Vagina (tissue), 2 donors: ENCODE results near the gene GATAD2A. TPM values are rescaled to one million over a fixed set of nuclear protein-coding genes. Genes with fewer than 3 reads are reported as not detected.
A peak's percentile ranks its signal among the peaks of the same experiment; 100 is the strongest.

ENCODE experiments used
- DNase-seq, 2 donors: peaks; one replicate each; pipeline ENCODE4 v3.0.0-alpha.2; 2017; ENCODE audit errors: extremely low spot score in 2 of 2
- H3K27ac ChIP-seq: fragments of 200-600 bp; sonication (generic); one replicate; pipeline ENCODE4 v1.5.1; 2019
- H3K27me3 ChIP-seq: fragments of 200-600 bp; sonication (generic); one replicate; pipeline ENCODE4 v1.5.1; 2019
- H3K36me3 ChIP-seq, 2 donors: fragments of 200-600 bp; sonication (generic); one replicate each; pipeline ENCODE4 v1.5.1; 2017 to 2019
- H3K4me1 ChIP-seq: fragments of 200-600 bp; sonication (generic); one replicate; pipeline ENCODE4 v1.5.1; 2019
- H3K4me3 ChIP-seq, 2 donors: fragments of 200-600 bp; sonication (generic); 1 replicate in 1 of 2; 2 replicates in 1 of 2; pipeline ENCODE4 v1.5.1; 2016 to 2019
- H3K9me3 ChIP-seq: fragments of 200-600 bp; sonication (generic); one replicate; pipeline ENCODE4 v1.5.1; 2019
- POLR2A ChIP-seq, 2 donors: fragments of 450-650 bp; IDR thresholded peaks; one replicate each; pipeline ENCODE4 v1.6.1; 2017; ENCODE audit warnings: antibody characterized with exemption in 2 of 2, mild to moderate bottlenecking in 2 of 2, moderate library complexity in 2 of 2
- POLR2AphosphoS5 ChIP-seq, 2 donors: sonication (generic); formaldehyde crosslinking; IDR thresholded peaks; one replicate each; pipeline ENCODE4 v1.9.0; 2017; ENCODE audit warnings: antibody characterized with exemption in 2 of 2, mild to moderate bottlenecking in 2 of 2, low read depth in 1 of 2; ENCODE audit not compliant: insufficient read depth in 1 of 2
- intact Hi-C: fragments of 100-400 bp; cut with DNase I; formaldehyde crosslinking; loops from one replicate; pipeline ENCODE4 v1.15.1; 2023
- total RNA-seq: library from RNA; depleted of rRNA; stranded (reverse); fragments of >200 nt; gene quantifications from one replicate; pipeline ENCODE4 v1.2.3, GENCODE V29; 2016
- TF ChIP-seq, protein P1 (sequence below), 3 experiments: fragments of 450-650 bp in 2 of 3; fragments of 200-600 bp in 1 of 3; sonication (generic) in 1 of 3; IDR thresholded peaks; one replicate each; pipeline ENCODE4 v1.5.1; 2017 to 2019; ENCODE audit warnings: antibody characterized with exemption in 3 of 3, mild to moderate bottlenecking in 2 of 3, moderate library complexity in 2 of 3

The GATAD2A gene
- total RNA-seq, 1 donor from 2014 or later: 49.6 TPM

DNA sequence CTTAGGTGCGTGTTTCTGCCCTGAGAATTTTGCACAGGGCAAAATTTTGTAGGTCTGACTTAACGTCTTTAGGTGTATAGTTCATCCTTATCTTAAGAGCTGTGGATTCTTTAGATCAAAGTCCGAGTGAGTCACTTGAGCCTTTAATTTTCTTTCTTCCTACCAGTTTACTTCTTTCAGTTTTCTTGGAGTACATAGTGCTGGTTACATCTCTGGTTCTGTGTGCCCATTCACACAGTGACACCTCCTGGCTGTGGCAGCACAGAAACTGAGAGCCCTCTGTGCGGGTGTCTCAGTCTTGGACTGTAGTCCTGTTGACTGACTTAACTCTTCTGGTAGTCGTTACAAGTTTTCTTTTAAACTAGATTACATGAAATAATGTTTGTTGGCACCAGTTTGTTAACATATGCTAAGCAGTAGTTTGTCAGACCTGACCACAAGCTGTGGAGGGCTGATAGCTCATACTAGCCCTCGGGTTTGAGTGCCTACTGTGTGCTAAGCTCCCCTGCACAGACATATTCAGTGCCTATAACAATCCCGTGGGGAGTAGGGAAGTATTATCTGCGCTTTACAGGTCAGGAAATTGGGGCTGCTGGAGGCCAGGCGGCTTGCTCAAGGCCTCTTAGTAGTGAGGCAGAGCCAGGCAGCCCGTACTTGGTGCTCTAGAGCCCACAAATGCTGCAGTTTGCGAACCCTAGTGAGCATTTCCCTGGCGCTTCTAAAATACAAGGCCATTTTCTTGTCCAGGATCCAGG lies 1.6 kb downstream of the GATAD2A start:
- Histone ChIP-seq H3K27me3 (no peaks in the 10 kb centered on the region), H3K27ac (peak overlapping the region; percentile 83), H3K36me3 (no peaks in the 10 kb centered on the region), H3K9me3 (no peaks in the 10 kb centered on the region), H3K4me1 (peaks cover 72% of the 10 kb centered on the region), H3K4me3 (peak overlapping the region; percentile 87 to 94)
- DNase-seq: no peak
- intact Hi-C loops: loop anchor here (10.0 kb wide), 1 partner anchor 78 kb away; no protein-coding TSS in a partner anchor
- no peak for TF ChIP-seq POLR2AphosphoS5 (IDR thresholded peaks at IDR 0.05; ENCODE audit: insufficient read depth in 1 of 2, low read depth in 1 of 2)
- TF ChIP-seq POLR2A (IDR thresholded peaks at IDR 0.05): no peak
- TF ChIP-seq, protein P1, sequence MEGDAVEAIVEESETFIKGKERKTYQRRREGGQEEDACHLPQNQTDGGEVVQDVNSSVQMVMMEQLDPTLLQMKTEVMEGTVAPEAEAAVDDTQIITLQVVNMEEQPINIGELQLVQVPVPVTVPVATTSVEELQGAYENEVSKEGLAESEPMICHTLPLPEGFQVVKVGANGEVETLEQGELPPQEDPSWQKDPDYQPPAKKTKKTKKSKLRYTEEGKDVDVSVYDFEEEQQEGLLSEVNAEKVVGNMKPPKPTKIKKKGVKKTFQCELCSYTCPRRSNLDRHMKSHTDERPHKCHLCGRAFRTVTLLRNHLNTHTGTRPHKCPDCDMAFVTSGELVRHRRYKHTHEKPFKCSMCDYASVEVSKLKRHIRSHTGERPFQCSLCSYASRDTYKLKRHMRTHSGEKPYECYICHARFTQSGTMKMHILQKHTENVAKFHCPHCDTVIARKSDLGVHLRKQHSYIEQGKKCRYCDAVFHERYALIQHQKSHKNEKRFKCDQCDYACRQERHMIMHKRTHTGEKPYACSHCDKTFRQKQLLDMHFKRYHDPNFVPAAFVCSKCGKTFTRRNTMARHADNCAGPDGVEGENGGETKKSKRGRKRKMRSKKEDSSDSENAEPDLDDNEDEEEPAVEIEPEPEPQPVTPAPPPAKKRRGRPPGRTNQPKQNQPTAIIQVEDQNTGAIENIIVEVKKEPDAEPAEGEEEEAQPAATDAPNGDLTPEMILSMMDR (IDR thresholded peaks at IDR 0.05): no peak

DNA sequence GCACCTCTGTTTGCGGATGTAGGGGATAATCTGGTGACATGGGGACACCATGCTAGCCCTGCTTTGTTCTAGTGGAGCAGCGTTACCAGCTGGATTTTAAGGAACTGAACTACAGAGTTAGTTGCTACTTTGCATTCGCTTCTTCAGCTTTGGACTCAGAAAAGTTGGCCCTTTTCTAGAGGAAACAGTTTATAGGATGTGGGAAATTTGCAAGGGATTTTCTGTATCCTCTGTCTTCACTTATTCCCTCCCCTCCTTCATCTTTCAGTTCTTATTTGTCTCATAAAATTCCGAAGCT lies 2.1 kb downstream of the GATAD2A start:
- TF ChIP-seq, protein P1 (IDR thresholded peaks at IDR 0.05): no peak
- TF ChIP-seq POLR2AphosphoS5 (IDR thresholded peaks at IDR 0.05; ENCODE audit: insufficient read depth in 1 of 2, low read depth in 1 of 2) (no peak), POLR2A (IDR thresholded peaks at IDR 0.05) (no peak)
- peak overlapping the region in 1 of 2 donors; percentile 87 for H3K4me3 ChIP-seq
- DNase-seq: no peak
- H3K4me1 ChIP-seq: peaks cover 77% of the 10 kb centered on the region
- H3K27ac ChIP-seq: peak overlapping the region; percentile 83
- intact Hi-C loops: loop anchor here (10.0 kb wide), 1 partner anchor 77 kb away; no protein-coding TSS in a partner anchor
- H3K9me3 ChIP-seq: no peaks in the 10 kb centered on the region
- no peaks in the 10 kb centered on the region for H3K27me3 ChIP-seq
- no peaks in the 10 kb centered on the region for H3K36me3 ChIP-seq

DNA sequence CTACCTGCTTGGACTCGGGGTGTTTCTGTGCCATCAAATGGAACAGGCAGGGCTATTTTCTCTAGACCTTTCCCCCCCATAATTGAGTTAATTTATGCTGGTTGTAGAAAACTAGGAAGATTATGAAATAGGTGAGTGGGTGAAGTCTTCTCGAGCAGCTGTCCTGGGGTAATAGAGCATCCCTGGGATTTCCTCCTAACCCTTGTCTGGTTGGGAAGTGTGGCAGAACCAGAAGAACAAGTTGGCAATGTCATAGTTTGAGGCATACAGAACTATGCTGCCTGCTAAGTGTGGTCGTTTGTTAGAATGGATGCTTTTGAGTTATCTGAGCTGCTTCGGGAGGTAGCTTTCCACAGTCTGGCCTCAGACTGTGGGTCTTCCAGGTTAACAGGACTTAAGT lies 3.7 kb downstream of the GATAD2A start:
- H3K4me1 ChIP-seq: peaks cover 80% of the 10 kb centered on the region
- H3K27me3 ChIP-seq: no peaks in the 10 kb centered on the region
- TF ChIP-seq POLR2AphosphoS5 (IDR thresholded peaks at IDR 0.05; ENCODE audit: insufficient read depth in 1 of 2, low read depth in 1 of 2) (no peak), POLR2A (IDR thresholded peaks at IDR 0.05) (no peak)
- TF ChIP-seq, protein P1 (IDR thresholded peaks at IDR 0.05): no peak
- DNase-seq: no peak
- H3K4me3 ChIP-seq: no peak overlapping the region
- H3K36me3 ChIP-seq: no peaks in the 10 kb centered on the region
- no peak overlapping the region for H3K27ac ChIP-seq
- no peaks in the 10 kb centered on the region for H3K9me3 ChIP-seq
- intact Hi-C loops: loop anchor here (10.0 kb wide), 1 partner anchor 76 kb away; no protein-coding TSS in a partner anchor

DNA sequence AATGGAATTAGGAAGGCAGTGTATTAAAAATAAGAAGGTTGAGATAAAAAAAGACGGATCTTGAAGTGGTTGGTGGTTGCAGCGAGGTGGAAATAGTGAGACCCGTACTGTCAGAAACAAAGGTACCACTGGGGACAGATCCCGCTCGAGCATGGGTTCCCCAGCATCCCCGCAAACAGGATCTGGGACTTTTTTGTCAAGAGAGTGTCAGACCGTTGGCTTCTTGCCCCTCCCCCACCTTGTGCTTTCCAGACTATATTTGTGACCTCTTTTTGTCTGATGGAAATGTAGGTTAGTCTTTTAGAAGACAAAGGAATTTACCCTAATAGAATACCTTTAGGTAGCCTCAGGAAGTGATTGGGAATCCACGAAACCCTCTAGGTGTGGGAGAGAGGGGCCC lies 4.2 kb downstream of the GATAD2A start:
- no peak overlapping the region for H3K4me3 ChIP-seq
- no peaks in the 10 kb centered on the region for H3K27me3 ChIP-seq
- no peaks in the 10 kb centered on the region for H3K9me3 ChIP-seq
- intact Hi-C loops: loop anchor here (10.0 kb wide), 1 partner anchor 75 kb away; no protein-coding TSS in a partner anchor
- no peak for DNase-seq
- peaks cover 76% of the 10 kb centered on the region for H3K4me1 ChIP-seq
- H3K36me3 ChIP-seq: no peaks in the 10 kb centered on the region
- TF ChIP-seq POLR2A (IDR thresholded peaks at IDR 0.05) (no peak), POLR2AphosphoS5 (IDR thresholded peaks at IDR 0.05; ENCODE audit: insufficient read depth in 1 of 2, low read depth in 1 of 2) (no peak)
- TF ChIP-seq, protein P1 (IDR thresholded peaks at IDR 0.05): no peak
- no peak overlapping the region for H3K27ac ChIP-seq
